Duodenal mucosa (tissue), 2 donors: ENCODE results near the gene COBL.

Experiments
- H3K27ac ChIP-seq: one replicate; pipeline ENCODE4 v1.7.0; 2013; ENCODE audit warnings: low read depth, low read length
- H3K27me3 ChIP-seq, 2 donors: one replicate each; pipeline ENCODE4 v1.7.0; 2013; ENCODE audit warnings: low read length in 2 of 2, control low read depth in 1 of 2; ENCODE audit not compliant: insufficient read depth in 2 of 2, control insufficient read depth in 1 of 2
- H3K36me3 ChIP-seq, 2 donors: one replicate each; pipeline ENCODE4 v1.7.0; 2013; ENCODE audit warnings: low read length in 2 of 2, control low read depth in 1 of 2; ENCODE audit not compliant: insufficient read depth in 2 of 2, control insufficient read depth in 1 of 2
- H3K4me1 ChIP-seq, 2 donors: one replicate each; pipeline ENCODE4 v1.7.0; 2013; ENCODE audit warnings: low read length in 2 of 2, control low read depth in 1 of 2; ENCODE audit not compliant: insufficient read depth in 2 of 2, control insufficient read depth in 1 of 2
- H3K4me3 ChIP-seq, 2 donors: one replicate each; pipeline ENCODE4 v1.7.0; 2013; ENCODE audit warnings: low read length in 2 of 2, low read depth in 1 of 2
- H3K9ac ChIP-seq, 2 donors: one replicate each; pipeline ENCODE4 v1.7.0; 2013; ENCODE audit warnings: low read length in 2 of 2, low read depth in 1 of 2
- H3K9me3 ChIP-seq, 2 donors: one replicate each; pipeline ENCODE4 v1.7.0; 2013; ENCODE audit warnings: low read length in 2 of 2, control low read depth in 1 of 2; ENCODE audit not compliant: control insufficient read depth in 1 of 2

Gene COBL

GRCh38 chr7:51278797-51279196 is 37.8 kb downstream of the COBL start:
- Histone ChIP-seq H3K4me1 (no peaks in the 10 kb centered on the region), H3K9ac (no peak overlapping the region)

GRCh38 chr7:51276967-51277366 is 39.6 kb downstream of the COBL start:
- no peak overlapping the region for H3K9ac ChIP-seq
- no peaks in the 10 kb centered on the region for H3K36me3 ChIP-seq
- no peak overlapping the region for H3K4me3 ChIP-seq
- no peak overlapping the region for H3K27ac ChIP-seq
- H3K9me3 ChIP-seq = no peaks in the 10 kb centered on the region
- no peaks in the 10 kb centered on the region for H3K4me1 ChIP-seq
- H3K27me3 ChIP-seq = peaks cover 0 to 4% of the 10 kb centered on the region in 2 donors

More at GRCh38 chr7:51278797-51279196, 37.8 kb downstream of the COBL start:
- Histone ChIP-seq H3K4me3 (no peak overlapping the region), H3K9me3 (no peaks in the 10 kb centered on the region), H3K27me3 (peaks cover 0 to 4% of the 10 kb centered on the region in 2 donors), H3K36me3 (no peaks in the 10 kb centered on the region), H3K27ac (no peak overlapping the region)

GRCh38 chr7:51276091-51276605 is 40.5 kb downstream of the COBL start:
- no peaks in the 10 kb centered on the region for H3K4me1 ChIP-seq
- no peaks in the 10 kb centered on the region for H3K9me3 ChIP-seq
- no peak overlapping the region for H3K4me3 ChIP-seq
- H3K27me3 ChIP-seq = peaks cover 0 to 4% of the 10 kb centered on the region in 2 donors
- H3K36me3 ChIP-seq = no peaks in the 10 kb centered on the region
- no peak overlapping the region for H3K27ac ChIP-seq
- H3K9ac ChIP-seq = no peak overlapping the region

- Histone ChIP-seq H3K4me3 (no peak overlapping the region), H3K4me1 (no peaks in the 10 kb centered on the region), H3K36me3 (no peaks in the 10 kb centered on the region), H3K9me3 (no peaks in the 10 kb centered on the region), H3K27ac (no peak overlapping the region), H3K27me3 (peaks cover 0 to 4% of the 10 kb centered on the region in 2 donors), H3K9ac (no peak overlapping the region)
These were observed 41.1 kb downstream of the COBL start for GRCh38 chr7:51275532-51275931.

GRCh38 chr7:51274955-51275354 is 41.7 kb downstream of the COBL start:
- Histone ChIP-seq H3K36me3 (no peaks in the 10 kb centered on the region), H3K9ac (no peak overlapping the region), H3K27me3 (peaks cover 0 to 4% of the 10 kb centered on the region in 2 donors), H3K9me3 (no peaks in the 10 kb centered on the region), H3K27ac (no peak overlapping the region), H3K4me3 (no peak overlapping the region), H3K4me1 (no peaks in the 10 kb centered on the region)

- no peaks in the 10 kb centered on the region for H3K36me3 ChIP-seq
- H3K4me1 ChIP-seq = no peaks in the 10 kb centered on the region
- no peak overlapping the region for H3K27ac ChIP-seq
- no peaks in the 10 kb centered on the region for H3K9me3 ChIP-seq
- H3K4me3 ChIP-seq = no peak overlapping the region
- H3K9ac ChIP-seq = no peak overlapping the region
- peaks cover 0 to 4% of the 10 kb centered on the region in 2 donors for H3K27me3 ChIP-seq
These were observed 42.6 kb downstream of the COBL start for GRCh38 chr7:51274001-51274400.

- Histone ChIP-seq H3K27ac (no peak overlapping the region), H3K36me3 (no peaks in the 10 kb centered on the region), H3K4me1 (no peaks in the 10 kb centered on the region), H3K9ac (no peak overlapping the region), H3K9me3 (no peaks in the 10 kb centered on the region), H3K4me3 (no peak overlapping the region), H3K27me3 (peaks cover 0 to 4% of the 10 kb centered on the region in 2 donors)
These were observed 43.2 kb downstream of the COBL start for GRCh38 chr7:51273360-51273759.

- Histone ChIP-seq H3K36me3 (no peaks in the 10 kb centered on the region), H3K9ac (no peak overlapping the region), H3K9me3 (no peaks in the 10 kb centered on the region), H3K4me3 (no peak overlapping the region), H3K27ac (no peak overlapping the region), H3K4me1 (no peaks in the 10 kb centered on the region), H3K27me3 (no peaks in the 10 kb centered on the region)
These were observed 45.6 kb downstream of the COBL start for GRCh38 chr7:51270965-51271364.

- no peak overlapping the region for H3K9ac ChIP-seq
- H3K4me1 ChIP-seq = peaks cover 6 to 9% of the 10 kb centered on the region in 2 donors
- no peak overlapping the region for H3K4me3 ChIP-seq
- H3K27ac ChIP-seq = no peak overlapping the region
- H3K36me3 ChIP-seq = no peaks in the 10 kb centered on the region
- no peaks in the 10 kb centered on the region for H3K27me3 ChIP-seq
- H3K9me3 ChIP-seq = no peaks in the 10 kb centered on the region
These were observed 46.7 kb downstream of the COBL start for GRCh38 chr7:51269911-51270310.

GRCh38 chr7:51269321-51269720 is 47.3 kb downstream of the COBL start:
- no peak overlapping the region for H3K9ac ChIP-seq
- no peak overlapping the region for H3K27ac ChIP-seq
- no peaks in the 10 kb centered on the region for H3K9me3 ChIP-seq

GRCh38 chr7:51268859-51269258 is 47.8 kb downstream of the COBL start:
- no peak overlapping the region for H3K27ac ChIP-seq
- H3K9ac ChIP-seq = no peak overlapping the region
- H3K4me3 ChIP-seq = no peak overlapping the region
- H3K4me1 ChIP-seq = peaks cover 13 to 19% of the 10 kb centered on the region in 2 donors
- no peaks in the 10 kb centered on the region for H3K36me3 ChIP-seq
- no peaks in the 10 kb centered on the region for H3K9me3 ChIP-seq
- H3K27me3 ChIP-seq = no peaks in the 10 kb centered on the region

More at GRCh38 chr7:51269321-51269720, 47.3 kb downstream of the COBL start:
- Histone ChIP-seq H3K27me3 (no peaks in the 10 kb centered on the region), H3K36me3 (no peaks in the 10 kb centered on the region), H3K4me3 (no peak overlapping the region), H3K4me1 (peaks cover 9 to 15% of the 10 kb centered on the region in 2 donors)
